Loucy (cell line): ENCODE measurements around the gene TBX18.

Experiments used
- EZH2phosphoT487 ChIP-seq: fragments of 200-600 bp; IDR thresholded peaks from 2 replicates; pipeline ENCODE4 v1.6.1; 2018; ENCODE audit warnings: antibody characterized with exemption, mild to moderate bottlenecking, moderate library complexity, borderline replicate concordance
- TF ChIP-seq, protein P1 (sequence below): fragments of 200-600 bp; sonication (generic); conservative IDR thresholded peaks from 2 replicates; pipeline ENCODE4 v1.5.1; 2014; ENCODE audit warnings: mild to moderate bottlenecking, antibody characterized with exemption, low read length

DNA sequence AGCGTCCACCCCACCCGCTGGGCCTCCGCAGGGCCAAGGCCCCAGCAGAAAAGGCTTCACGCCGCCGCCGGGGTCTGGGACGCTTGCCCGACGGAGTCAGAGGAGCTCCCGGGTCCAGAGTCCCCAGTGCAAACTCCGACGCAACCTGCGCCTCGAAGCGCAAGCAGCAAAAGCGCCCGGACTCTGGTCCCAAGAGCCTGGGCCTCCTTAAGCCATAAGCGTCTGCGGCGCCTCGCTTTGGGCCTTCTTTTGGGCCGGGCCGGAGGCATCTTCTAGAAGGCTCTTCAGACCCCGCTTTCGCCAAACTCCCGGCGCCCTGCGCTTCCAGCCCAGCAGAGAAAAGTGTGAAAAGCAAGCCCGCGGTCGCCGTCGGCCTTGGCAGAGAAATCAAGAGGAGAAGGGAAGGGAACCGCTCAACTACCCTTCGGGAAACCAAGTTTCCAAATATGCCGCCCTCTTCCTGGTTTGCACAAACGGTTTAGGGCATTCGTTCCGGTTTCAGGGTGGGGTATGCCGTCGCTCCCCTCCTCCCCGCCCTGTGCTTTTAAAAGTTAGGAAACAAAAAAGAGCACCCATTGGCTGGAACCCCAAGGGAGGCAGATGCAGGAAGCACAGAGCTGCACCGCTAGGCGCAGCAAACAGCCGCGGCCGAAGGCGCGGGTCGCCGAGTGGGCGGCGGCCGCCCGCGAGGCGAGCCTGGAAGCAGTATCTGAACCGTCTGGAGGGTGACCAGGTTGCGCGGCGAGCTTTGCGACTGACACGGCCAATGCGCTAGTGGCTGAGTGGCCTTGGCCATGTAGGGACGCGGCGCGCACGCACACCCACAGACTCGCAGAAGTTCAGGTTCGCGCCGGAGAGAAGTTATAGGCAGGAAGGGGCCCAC is 1.2 kb downstream of the TBX18 start:
- TF ChIP-seq, protein P1, sequence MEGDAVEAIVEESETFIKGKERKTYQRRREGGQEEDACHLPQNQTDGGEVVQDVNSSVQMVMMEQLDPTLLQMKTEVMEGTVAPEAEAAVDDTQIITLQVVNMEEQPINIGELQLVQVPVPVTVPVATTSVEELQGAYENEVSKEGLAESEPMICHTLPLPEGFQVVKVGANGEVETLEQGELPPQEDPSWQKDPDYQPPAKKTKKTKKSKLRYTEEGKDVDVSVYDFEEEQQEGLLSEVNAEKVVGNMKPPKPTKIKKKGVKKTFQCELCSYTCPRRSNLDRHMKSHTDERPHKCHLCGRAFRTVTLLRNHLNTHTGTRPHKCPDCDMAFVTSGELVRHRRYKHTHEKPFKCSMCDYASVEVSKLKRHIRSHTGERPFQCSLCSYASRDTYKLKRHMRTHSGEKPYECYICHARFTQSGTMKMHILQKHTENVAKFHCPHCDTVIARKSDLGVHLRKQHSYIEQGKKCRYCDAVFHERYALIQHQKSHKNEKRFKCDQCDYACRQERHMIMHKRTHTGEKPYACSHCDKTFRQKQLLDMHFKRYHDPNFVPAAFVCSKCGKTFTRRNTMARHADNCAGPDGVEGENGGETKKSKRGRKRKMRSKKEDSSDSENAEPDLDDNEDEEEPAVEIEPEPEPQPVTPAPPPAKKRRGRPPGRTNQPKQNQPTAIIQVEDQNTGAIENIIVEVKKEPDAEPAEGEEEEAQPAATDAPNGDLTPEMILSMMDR: no peak
- TF ChIP-seq EZH2phosphoT487: no peak
